ENCODE data around the gene METTL2A.
"Not testable (repeated sequence)": the region's sequence is repeated elsewhere in the genome, so short reads cannot be mapped to it uniquely, and the experiment has no call there.

METTL2A gene

DNA sequence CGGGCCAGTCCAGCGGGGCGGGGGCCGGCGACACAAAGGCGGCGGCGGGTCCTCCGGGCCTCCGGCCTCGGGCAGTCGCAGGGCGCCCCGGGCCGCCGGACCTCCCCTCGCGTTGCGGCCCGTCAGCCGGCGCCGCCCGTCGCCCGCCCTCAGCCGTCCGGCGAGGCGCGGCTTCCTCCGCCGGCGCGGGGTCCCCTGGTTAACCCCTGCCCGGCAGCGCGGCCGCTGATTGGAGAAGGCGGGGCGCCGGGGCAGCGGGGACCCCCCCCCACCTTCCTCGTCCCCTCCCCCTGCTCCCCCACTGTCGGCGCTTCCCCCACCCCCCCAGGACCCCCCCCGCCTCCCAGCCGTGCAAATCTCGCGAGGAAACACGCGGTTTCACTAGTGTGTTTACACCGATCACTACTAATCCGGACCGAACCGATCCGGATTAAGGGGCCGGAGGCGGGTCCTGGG is 54.8 kb downstream of the METTL2A start, which contains the start of gene TLK2:
Gene TLK2, plus strand, starts transcription at position 402 of the 456 bp plus-strand sequence. CDS start 2,301 bp downstream, outside the sequence.
- TF ChIP-seq, protein P1, sequence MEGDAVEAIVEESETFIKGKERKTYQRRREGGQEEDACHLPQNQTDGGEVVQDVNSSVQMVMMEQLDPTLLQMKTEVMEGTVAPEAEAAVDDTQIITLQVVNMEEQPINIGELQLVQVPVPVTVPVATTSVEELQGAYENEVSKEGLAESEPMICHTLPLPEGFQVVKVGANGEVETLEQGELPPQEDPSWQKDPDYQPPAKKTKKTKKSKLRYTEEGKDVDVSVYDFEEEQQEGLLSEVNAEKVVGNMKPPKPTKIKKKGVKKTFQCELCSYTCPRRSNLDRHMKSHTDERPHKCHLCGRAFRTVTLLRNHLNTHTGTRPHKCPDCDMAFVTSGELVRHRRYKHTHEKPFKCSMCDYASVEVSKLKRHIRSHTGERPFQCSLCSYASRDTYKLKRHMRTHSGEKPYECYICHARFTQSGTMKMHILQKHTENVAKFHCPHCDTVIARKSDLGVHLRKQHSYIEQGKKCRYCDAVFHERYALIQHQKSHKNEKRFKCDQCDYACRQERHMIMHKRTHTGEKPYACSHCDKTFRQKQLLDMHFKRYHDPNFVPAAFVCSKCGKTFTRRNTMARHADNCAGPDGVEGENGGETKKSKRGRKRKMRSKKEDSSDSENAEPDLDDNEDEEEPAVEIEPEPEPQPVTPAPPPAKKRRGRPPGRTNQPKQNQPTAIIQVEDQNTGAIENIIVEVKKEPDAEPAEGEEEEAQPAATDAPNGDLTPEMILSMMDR (IDR thresholded peaks at IDR 0.05; ENCODE audit: insufficient read depth, low read length, poor library complexity, severe bottlenecking) = no peak
- H3K4me3 ChIP-seq (replicated peaks; ENCODE audit: low read depth, low read length) = peak within 1 kb of the TSS; percentile 76
- no peaks in the 10 kb centered on the region for H3K27me3 ChIP-seq (replicated peaks; ENCODE audit: control insufficient read depth, insufficient read depth, low read length)
- DNase-seq (ENCODE audit: extremely low read depth, insufficient read length) = peak; percentile 88
- no peaks in the 10 kb centered on the region for H3K36me3 ChIP-seq (ENCODE audit: control insufficient read depth, insufficient read depth, low read length)

DNA sequence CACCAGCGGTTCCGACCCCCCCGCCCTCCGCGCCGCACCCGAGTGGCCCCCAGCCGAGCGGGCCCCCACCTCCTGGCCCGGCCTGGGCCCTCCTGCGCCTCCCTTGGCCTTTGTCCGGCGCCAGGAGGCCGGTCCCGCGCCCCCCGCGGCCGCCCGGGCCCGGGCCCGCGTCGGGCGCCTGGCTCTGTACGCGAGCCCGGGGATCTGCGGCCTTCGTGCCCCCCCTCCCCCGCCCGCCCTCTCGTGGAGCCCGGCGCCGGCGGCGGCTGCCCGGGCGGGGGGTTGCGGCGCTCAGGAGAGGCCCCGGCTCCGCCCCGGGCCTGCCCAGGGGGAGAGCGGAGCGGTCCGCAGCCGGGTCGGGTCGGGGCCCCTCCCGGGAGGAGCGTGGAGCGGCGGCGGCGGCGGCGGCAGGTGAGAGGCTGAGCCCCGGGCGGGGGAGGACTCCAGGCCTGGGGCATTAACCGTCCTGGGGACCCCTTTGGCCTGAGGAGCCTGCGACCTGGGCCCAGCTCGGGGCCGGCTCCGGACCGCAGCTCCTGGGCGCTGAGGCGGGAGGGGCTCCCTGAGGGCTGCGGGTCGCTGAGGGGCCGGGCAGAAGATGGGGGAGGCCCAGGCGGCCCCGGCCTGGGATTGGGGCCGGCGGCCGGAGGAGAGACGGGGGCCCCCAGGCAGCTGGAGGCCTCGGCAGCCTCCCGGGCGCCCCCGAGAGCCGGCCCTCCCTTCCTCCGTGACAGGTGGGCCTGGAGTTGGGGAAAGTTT is 55.4 kb downstream of the METTL2A start:
- H3K36me3 ChIP-seq (ENCODE audit: control insufficient read depth, insufficient read depth, low read length); H3K27me3 ChIP-seq (replicated peaks; ENCODE audit: control insufficient read depth, insufficient read depth, low read length): not testable (repeated sequence)
- peak overlapping the region; percentile 76 for H3K4me3 ChIP-seq (replicated peaks; ENCODE audit: low read depth, low read length)
- peak; percentile 31 for DNase-seq (ENCODE audit: extremely low read depth, insufficient read length)

DNA sequence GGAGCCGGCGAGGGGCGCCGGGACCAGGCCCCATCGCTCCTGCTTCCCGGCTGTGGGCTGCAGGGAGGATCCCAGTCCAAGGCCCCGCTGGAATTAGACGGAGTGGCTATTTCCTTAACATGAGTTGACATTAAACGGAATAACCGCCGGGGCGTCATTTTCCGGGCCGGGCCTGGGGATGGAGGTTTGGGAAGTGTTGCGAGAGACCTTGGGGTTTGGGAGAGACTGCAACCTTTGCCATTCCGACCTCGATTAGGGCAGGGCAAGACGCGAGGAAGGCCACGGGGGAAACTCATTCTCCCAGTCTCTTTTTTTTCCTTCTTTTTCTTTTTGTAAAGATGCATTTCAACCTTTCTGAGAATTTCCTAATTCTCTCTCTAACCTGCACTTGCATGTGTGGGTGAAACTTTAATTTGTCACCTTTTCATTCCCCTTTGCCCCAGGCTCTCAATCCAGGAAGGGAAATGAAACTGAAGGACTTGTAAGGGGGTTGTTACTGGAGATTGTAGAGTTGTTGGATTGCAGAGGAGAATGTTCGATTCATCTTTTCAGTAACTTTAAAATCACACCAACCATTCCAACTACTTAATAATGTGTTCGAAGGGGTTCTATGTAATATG is 56.1 kb downstream of the METTL2A start:
- not testable (repeated sequence) for DNase-seq (ENCODE audit: extremely low read depth, insufficient read length); H3K27me3 ChIP-seq (replicated peaks; ENCODE audit: control insufficient read depth, insufficient read depth, low read length)
- H3K4me3 ChIP-seq (replicated peaks; ENCODE audit: low read depth, low read length) = peak overlapping the region; percentile 76

DNA sequence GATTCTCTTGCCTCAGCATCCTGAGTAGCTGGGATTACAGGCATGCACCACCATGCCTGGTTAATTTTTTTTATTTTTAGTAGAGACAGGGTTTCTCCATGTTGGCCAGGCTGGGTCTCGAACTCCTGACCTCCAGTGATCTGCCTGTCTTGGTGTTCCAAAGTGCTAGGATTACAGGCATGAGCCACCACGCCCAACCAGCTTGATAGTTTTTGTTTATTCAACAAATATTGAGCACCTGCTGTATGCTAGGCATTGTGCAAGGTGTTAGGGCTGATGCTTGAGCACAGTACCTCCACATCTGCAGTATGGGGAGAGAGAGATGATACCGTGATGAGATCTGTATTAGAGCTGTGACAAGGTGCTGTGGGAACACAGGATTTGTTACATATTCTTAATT is 58.9 kb downstream of the METTL2A start:
- not testable (repeated sequence) for H3K4me3 ChIP-seq (replicated peaks; ENCODE audit: low read depth, low read length); DNase-seq (ENCODE audit: extremely low read depth, insufficient read length); H3K36me3 ChIP-seq (ENCODE audit: control insufficient read depth, insufficient read depth, low read length); H3K27me3 ChIP-seq (replicated peaks; ENCODE audit: control insufficient read depth, insufficient read depth, low read length)

More for the DNA sequence above, 56.1 kb downstream of the METTL2A start:
- not testable (repeated sequence) for H3K36me3 ChIP-seq (ENCODE audit: control insufficient read depth, insufficient read depth, low read length)

DNA sequence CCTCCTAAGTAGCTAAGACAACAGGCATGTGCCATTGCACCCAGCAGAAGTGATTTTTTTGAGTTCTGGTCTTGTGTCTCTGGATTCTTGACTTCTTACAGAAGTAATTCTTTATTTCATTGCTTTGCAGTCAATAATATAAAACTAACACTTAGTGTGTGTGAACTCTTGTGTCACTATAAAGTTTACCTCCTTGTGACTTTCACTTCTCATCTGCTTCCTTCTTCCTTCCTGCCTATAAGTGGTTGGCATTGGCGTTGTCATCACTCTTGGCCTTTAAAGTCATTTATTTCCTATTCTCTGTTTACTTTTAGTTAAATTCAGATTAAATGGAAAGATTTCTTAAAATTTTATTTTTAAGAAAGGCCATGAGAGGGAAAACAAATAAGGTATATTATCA is 67.3 kb downstream of the METTL2A start:
- DNase-seq (ENCODE audit: extremely low read depth, insufficient read length); H3K27me3 ChIP-seq (replicated peaks; ENCODE audit: control insufficient read depth, insufficient read depth, low read length); H3K36me3 ChIP-seq (ENCODE audit: control insufficient read depth, insufficient read depth, low read length); H3K4me3 ChIP-seq (replicated peaks; ENCODE audit: low read depth, low read length): not testable (repeated sequence)

DNA sequence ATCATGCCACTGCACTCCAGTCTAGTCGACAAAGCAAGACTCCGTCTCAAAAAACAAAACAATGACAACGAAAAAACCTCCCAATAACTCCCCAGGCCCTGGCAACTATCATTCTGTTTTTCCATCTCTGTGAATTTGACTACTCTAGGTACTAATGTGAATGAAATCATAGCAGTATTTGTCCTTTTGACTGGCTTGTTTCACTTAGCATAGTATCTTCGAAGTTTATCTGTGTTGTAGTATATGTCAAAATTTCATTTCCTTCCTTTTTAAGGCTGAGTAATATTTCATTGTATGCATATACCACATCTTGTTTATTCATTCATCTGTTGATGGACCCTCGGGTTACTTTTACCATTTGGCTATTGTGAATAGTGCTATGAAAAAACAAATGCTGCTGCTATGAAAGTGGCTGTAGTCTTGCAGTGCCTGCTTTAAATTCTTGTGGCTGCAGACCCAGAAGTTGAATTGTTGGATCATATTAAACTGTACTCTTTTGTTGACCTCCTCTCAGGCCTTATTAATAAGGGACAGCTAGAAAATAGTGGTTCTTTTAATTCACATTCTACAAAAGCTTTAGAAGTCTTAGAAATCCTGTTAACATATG is 69.5 kb downstream of the METTL2A start:
- DNase-seq (ENCODE audit: extremely low read depth, insufficient read length); H3K27me3 ChIP-seq (replicated peaks; ENCODE audit: control insufficient read depth, insufficient read depth, low read length); H3K4me3 ChIP-seq (replicated peaks; ENCODE audit: low read depth, low read length); H3K36me3 ChIP-seq (ENCODE audit: control insufficient read depth, insufficient read depth, low read length): not testable (repeated sequence)

DNA sequence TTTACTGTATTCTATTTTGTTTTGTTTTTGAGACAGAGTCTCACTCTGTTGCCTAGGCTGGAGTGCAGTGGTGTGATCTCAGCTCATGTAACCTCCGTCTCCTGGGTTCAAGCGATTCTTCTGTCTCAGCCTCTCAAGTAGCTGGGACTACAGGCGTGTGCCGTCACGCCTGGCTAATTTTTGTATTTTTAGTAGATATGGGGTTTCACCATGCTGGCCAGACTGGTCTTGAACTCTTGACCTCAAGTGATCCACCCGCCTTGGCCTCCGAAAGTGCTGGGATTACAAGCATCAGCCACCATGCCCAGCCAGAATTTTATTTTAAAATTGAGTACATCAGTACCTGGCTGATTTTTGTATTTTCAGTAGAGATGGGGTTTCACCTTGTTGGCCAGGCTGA is 70.4 kb downstream of the METTL2A start:
- H3K4me3 ChIP-seq (replicated peaks; ENCODE audit: low read depth, low read length); DNase-seq (ENCODE audit: extremely low read depth, insufficient read length); H3K27me3 ChIP-seq (replicated peaks; ENCODE audit: control insufficient read depth, insufficient read depth, low read length); H3K36me3 ChIP-seq (ENCODE audit: control insufficient read depth, insufficient read depth, low read length): not testable (repeated sequence)

DNA sequence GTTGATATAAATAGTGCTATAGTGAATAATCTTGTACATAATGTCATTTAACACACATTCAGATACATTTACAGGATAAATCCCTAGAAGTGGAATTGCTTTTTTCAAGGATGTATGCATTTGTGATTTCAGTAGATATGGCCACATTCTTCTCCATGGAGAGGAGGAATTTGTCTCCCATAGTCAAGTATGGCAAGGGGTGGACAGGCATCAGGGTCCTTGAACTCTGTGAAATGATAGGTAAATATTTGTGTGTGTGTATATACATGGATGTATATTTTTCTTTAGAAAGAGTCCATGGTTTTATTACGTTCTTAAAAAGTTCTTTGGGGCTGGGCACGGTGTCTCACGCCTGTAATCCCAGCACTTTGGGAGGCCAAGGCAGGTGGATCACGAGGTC is 72.6 kb downstream of the METTL2A start:
- H3K36me3 ChIP-seq (ENCODE audit: control insufficient read depth, insufficient read depth, low read length); H3K4me3 ChIP-seq (replicated peaks; ENCODE audit: low read depth, low read length); H3K27me3 ChIP-seq (replicated peaks; ENCODE audit: control insufficient read depth, insufficient read depth, low read length); DNase-seq (ENCODE audit: extremely low read depth, insufficient read length): not testable (repeated sequence)

DNA sequence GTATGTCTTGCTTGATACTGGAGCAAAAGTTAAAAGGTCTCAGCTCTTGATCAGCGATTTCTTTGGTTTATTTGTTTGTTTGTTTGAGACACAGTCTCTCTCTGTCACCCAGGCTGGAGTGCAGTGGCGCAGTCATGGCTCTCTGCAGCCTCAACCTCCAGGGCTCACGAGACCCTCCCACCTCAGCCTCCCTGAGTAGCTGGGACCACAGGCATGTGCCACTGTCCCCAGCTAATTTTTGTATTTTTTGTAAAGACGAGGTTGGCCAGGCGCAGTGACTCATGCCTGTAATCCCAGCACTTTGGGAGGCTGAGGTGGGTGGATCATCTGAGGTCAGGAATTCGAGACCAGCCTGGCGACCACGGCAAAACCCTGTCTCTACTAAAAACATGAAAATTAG is 75.1 kb downstream of the METTL2A start:
- H3K4me3 ChIP-seq (replicated peaks; ENCODE audit: low read depth, low read length); DNase-seq (ENCODE audit: extremely low read depth, insufficient read length); H3K36me3 ChIP-seq (ENCODE audit: control insufficient read depth, insufficient read depth, low read length); H3K27me3 ChIP-seq (replicated peaks; ENCODE audit: control insufficient read depth, insufficient read depth, low read length): not testable (repeated sequence)

Measured in GM06990 (cell line).